GM21526 (cell line): Measurements from ENCODE around the gene EPN2.

Source experiments
- ATAC-seq: cut with Tn5 transposase; IDR thresholded peaks from one replicate; pipeline ENCODE4 v1.9.1; 2021; ENCODE audit warnings: moderate library complexity; ENCODE audit not compliant: unreplicated experiment, low FRiP score

EPN2 gene

GRCh38 chr17:19288453-19288852 lies 51.3 kb downstream of the EPN2 start:
- ATAC-seq: no peak

- no peak for ATAC-seq
Measured at GRCh38 chr17:19290066-19290705, 53.0 kb downstream of the EPN2 start.

- ATAC-seq: no peak
Measured at GRCh38 chr17:19291646-19292376, 54.6 kb downstream of the EPN2 start.

GRCh38 chr17:19292377-19292711 lies 55.2 kb downstream of the EPN2 start:
- no peak for ATAC-seq

- no peak for ATAC-seq
Measured at GRCh38 chr17:19294443-19294842, 57.3 kb downstream of the EPN2 start.

- no peak for ATAC-seq
Measured at GRCh38 chr17:19295473-19296135, 58.4 kb downstream of the EPN2 start.

GRCh38 chr17:19296786-19297778 lies 59.9 kb downstream of the EPN2 start:
- ATAC-seq: no peak

- no peak for ATAC-seq
Measured at GRCh38 chr17:19298569-19299213, 61.5 kb downstream of the EPN2 start.

GRCh38 chr17:19299214-19299747 lies 62.1 kb downstream of the EPN2 start:
- no peak for ATAC-seq

- ATAC-seq: no peak
Measured at GRCh38 chr17:19299866-19300265, 62.7 kb downstream of the EPN2 start.

GRCh38 chr17:19301274-19301951 lies 64.2 kb downstream of the EPN2 start:
- no peak for ATAC-seq

- ATAC-seq: no peak
Measured at GRCh38 chr17:19301973-19302372, 64.8 kb downstream of the EPN2 start.

GRCh38 chr17:19302791-19303331 lies 65.7 kb downstream of the EPN2 start:
- ATAC-seq: no peak

GRCh38 chr17:19303367-19303776 lies 66.2 kb downstream of the EPN2 start:
- ATAC-seq: no peak

- no peak for ATAC-seq
Measured at GRCh38 chr17:19304209-19304608, 67.0 kb downstream of the EPN2 start.

GRCh38 chr17:19304751-19305150 lies 67.6 kb downstream of the EPN2 start:
- no peak for ATAC-seq

GRCh38 chr17:19305256-19305655 lies 68.1 kb downstream of the EPN2 start:
- ATAC-seq: no peak

- ATAC-seq: no peak
Measured at GRCh38 chr17:19305761-19306159, 68.6 kb downstream of the EPN2 start.
